SK-N-SH treated with all-trans-retinoic acid at 6 μM for 48 hours (cell line): ENCODE data around the gene PMCH.

ENCODE experiments used
- ATAC-seq: fragments of 200-7000 bp; cut with Tn5 transposase; 3 replicates; pipeline ENCODE4 v1.9.1; 2020; ENCODE audit warnings: mild to moderate bottlenecking, moderate library complexity
- ARNTL ChIP-seq: fragments of 450-650 bp; formaldehyde crosslinking; IDR thresholded peaks from 2 replicates; pipeline ENCODE4 v1.5.0; 2020; ENCODE audit warnings: low read depth, mild to moderate bottlenecking, moderate library complexity, borderline replicate concordance
- BACH2 ChIP-seq: fragments of 250-450 bp; sonication (Bioruptor Pico); IDR thresholded peaks from 2 replicates; pipeline ENCODE4 v1.9.0; 2021; ENCODE audit warnings: mild to moderate bottlenecking, borderline replicate concordance
- CREB5 ChIP-seq: fragments of 250-450 bp; sonication (Bioruptor Pico); IDR thresholded peaks from 2 replicates; pipeline ENCODE4 v1.5.1; 2020; ENCODE audit warnings: low read depth, mild to moderate bottlenecking, moderate library complexity
- CSDC2 ChIP-seq: fragments of 250-450 bp; sonication (Bioruptor Pico); IDR thresholded peaks from 2 replicates; pipeline ENCODE4 v1.5.0; 2020; ENCODE audit warnings: mild to moderate bottlenecking, moderate library complexity
- ESRRG ChIP-seq: fragments of 250-450 bp; sonication (Bioruptor Pico); IDR thresholded peaks from 2 replicates; pipeline ENCODE4 v1.6.1; 2021; ENCODE audit warnings: mild to moderate bottlenecking
- GLIS3 ChIP-seq: fragments of 250-450 bp; sonication (Bioruptor Pico); IDR thresholded peaks from 2 replicates; pipeline ENCODE4 v1.5.0; 2020; ENCODE audit warnings: mild to moderate bottlenecking, moderate library complexity
- ISL1 ChIP-seq: fragments of 250-450 bp; sonication (Bioruptor Pico); IDR thresholded peaks from 2 replicates; pipeline ENCODE4 v2.1.2; 2022; ENCODE audit warnings: mild to moderate bottlenecking, moderate library complexity
- OSR1 ChIP-seq: fragments of 250-450 bp; sonication (Bioruptor Pico); IDR thresholded peaks from 2 replicates; pipeline ENCODE4 v1.8.0; 2022; ENCODE audit warnings: moderate library complexity, mild to moderate bottlenecking, inconsistent platforms
- PATZ1 ChIP-seq: fragments of 250-450 bp; sonication (Bioruptor Pico); IDR thresholded peaks from 2 replicates; pipeline ENCODE4 v1.8.0; 2020; ENCODE audit warnings: mild to moderate bottlenecking, moderate library complexity, borderline replicate concordance
- PPARA ChIP-seq: fragments of 250-450 bp; sonication (Bioruptor Pico); IDR thresholded peaks from 2 replicates; pipeline ENCODE4 v1.5.0; 2020; ENCODE audit warnings: mild to moderate bottlenecking, borderline replicate concordance
- RARB ChIP-seq: fragments of 250-450 bp; sonication (Bioruptor Pico); IDR thresholded peaks from 2 replicates; pipeline ENCODE4 v1.8.0; 2021; ENCODE audit warnings: mild to moderate bottlenecking, moderate library complexity
- SNAI2 ChIP-seq: fragments of 250-450 bp; sonication (Bioruptor Pico); IDR thresholded peaks from 2 replicates; pipeline ENCODE4 v1.5.0; 2020; ENCODE audit warnings: mild to moderate bottlenecking, moderate library complexity
- TOX ChIP-seq: fragments of 250-450 bp; sonication (Bioruptor Pico); IDR thresholded peaks from 2 replicates; pipeline ENCODE4 v1.8.0; 2021; ENCODE audit warnings: mild to moderate bottlenecking, moderate library complexity, borderline replicate concordance
- ZC3H10 ChIP-seq: fragments of 250-450 bp; sonication (Bioruptor Pico); IDR thresholded peaks from 2 replicates; pipeline ENCODE4 v1.5.1; 2021; ENCODE audit warnings: mild to moderate bottlenecking, moderate library complexity
- ZFP3 ChIP-seq: fragments of 250-450 bp; sonication (Bioruptor Pico); IDR thresholded peaks from 2 replicates; pipeline ENCODE4 v1.5.0; 2020; ENCODE audit warnings: mild to moderate bottlenecking, moderate library complexity
- ZFP30 ChIP-seq: fragments of 450-650 bp; formaldehyde crosslinking; IDR thresholded peaks from 2 replicates; pipeline ENCODE4 v1.5.0; 2022; ENCODE audit warnings: mild to moderate bottlenecking, moderate library complexity
- ZNF70 ChIP-seq: fragments of 450-650 bp; formaldehyde crosslinking; IDR thresholded peaks from 2 replicates; pipeline ENCODE4 v1.5.0; 2020; ENCODE audit warnings: mild to moderate bottlenecking, moderate library complexity
- ZNF8 ChIP-seq: fragments of 450-650 bp; formaldehyde crosslinking; IDR thresholded peaks from 2 replicates; pipeline ENCODE4 v1.5.0; 2020; ENCODE audit warnings: mild to moderate bottlenecking, moderate library complexity
- TF ChIP-seq, protein P1 (sequence below): fragments of 250-450 bp; sonication (Bioruptor Pico); IDR thresholded peaks from 2 replicates; pipeline ENCODE4 v1.5.0; 2020; ENCODE audit warnings: mild to moderate bottlenecking, moderate library complexity
- TF ChIP-seq, protein P2 (sequence below): fragments of 250-450 bp; sonication (Bioruptor Pico); IDR thresholded peaks from 2 replicates; pipeline ENCODE4 v1.8.0; 2021; ENCODE audit warnings: low read depth, mild to moderate bottlenecking, moderate library complexity, borderline replicate concordance
- TF ChIP-seq, protein P3 (sequence below): fragments of 250-450 bp; sonication (Bioruptor Pico); IDR thresholded peaks from 2 replicates; pipeline ENCODE4 v1.5.1; 2021; ENCODE audit warnings: mild to moderate bottlenecking, moderate library complexity

The PMCH gene

DNA sequence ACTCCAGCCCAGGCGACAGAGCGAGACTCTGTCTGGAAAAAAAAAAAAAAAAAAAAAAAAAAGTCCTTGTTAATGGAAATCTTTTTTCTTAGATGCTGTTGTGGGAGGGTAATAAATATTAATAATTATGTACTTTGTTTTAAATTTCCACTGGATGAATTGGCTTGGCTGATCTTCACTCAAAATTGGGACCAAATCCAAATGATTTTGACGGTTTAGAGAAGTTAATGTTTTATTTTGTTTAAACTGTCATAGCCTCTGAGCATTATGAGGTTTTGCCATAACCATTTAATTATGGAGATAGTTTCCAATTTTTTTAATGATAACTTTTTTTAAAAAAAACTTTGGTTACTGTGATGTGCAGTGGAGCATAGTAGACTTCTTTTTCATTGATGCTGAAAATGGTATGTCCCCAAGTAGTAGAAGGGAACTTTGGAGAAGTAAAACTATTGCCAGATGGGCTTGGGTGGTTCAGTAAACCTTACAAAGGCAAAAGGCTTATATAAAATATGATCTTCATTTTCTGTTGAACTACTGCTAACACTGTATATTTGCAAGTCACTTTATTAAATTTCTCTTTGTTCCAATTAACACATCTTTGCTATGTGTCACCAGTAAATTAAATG lies 3.9 kb upstream of the PMCH start:
- no peak for ATAC-seq
- TF ChIP-seq ARNTL (CRISPR knock-in tag), result no peak
- TF ChIP-seq, protein P1, sequence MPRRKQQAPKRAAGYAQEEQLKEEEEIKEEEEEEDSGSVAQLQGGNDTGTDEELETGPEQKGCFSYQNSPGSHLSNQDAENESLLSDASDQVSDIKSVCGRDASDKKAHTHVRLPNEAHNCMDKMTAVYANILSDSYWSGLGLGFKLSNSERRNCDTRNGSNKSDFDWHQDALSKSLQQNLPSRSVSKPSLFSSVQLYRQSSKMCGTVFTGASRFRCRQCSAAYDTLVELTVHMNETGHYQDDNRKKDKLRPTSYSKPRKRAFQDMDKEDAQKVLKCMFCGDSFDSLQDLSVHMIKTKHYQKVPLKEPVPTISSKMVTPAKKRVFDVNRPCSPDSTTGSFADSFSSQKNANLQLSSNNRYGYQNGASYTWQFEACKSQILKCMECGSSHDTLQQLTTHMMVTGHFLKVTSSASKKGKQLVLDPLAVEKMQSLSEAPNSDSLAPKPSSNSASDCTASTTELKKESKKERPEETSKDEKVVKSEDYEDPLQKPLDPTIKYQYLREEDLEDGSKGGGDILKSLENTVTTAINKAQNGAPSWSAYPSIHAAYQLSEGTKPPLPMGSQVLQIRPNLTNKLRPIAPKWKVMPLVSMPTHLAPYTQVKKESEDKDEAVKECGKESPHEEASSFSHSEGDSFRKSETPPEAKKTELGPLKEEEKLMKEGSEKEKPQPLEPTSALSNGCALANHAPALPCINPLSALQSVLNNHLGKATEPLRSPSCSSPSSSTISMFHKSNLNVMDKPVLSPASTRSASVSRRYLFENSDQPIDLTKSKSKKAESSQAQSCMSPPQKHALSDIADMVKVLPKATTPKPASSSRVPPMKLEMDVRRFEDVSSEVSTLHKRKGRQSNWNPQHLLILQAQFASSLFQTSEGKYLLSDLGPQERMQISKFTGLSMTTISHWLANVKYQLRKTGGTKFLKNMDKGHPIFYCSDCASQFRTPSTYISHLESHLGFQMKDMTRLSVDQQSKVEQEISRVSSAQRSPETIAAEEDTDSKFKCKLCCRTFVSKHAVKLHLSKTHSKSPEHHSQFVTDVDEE, result no peak
- TF ChIP-seq ZNF8, result no peak
- TF ChIP-seq BACH2 (CRISPR knock-in tag), result no peak
- TF ChIP-seq, protein P2, sequence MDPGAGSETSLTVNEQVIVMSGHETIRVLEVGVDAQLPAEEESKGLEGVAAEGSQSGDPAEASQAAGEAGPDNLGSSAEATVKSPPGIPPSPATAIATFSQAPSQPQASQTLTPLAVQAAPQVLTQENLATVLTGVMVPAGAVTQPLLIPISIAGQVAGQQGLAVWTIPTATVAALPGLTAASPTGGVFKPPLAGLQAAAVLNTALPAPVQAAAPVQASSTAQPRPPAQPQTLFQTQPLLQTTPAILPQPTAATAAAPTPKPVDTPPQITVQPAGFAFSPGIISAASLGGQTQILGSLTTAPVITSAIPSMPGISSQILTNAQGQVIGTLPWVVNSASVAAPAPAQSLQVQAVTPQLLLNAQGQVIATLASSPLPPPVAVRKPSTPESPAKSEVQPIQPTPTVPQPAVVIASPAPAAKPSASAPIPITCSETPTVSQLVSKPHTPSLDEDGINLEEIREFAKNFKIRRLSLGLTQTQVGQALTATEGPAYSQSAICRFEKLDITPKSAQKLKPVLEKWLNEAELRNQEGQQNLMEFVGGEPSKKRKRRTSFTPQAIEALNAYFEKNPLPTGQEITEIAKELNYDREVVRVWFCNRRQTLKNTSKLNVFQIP (CRISPR knock-in tag), result no peak
- no peak for TF ChIP-seq TOX (CRISPR knock-in tag)
- no peak for TF ChIP-seq OSR1 (CRISPR knock-in tag)
- TF ChIP-seq PATZ1, result no peak
- no peak for TF ChIP-seq PPARA (CRISPR knock-in tag)
- TF ChIP-seq ZC3H10, result no peak
- no peak for TF ChIP-seq ISL1 (CRISPR knock-in tag)
- no peak for TF ChIP-seq CREB5
- TF ChIP-seq GLIS3 (CRISPR knock-in tag), result no peak
- no peak for TF ChIP-seq ZFP30 (CRISPR knock-in tag)
- TF ChIP-seq ZNF70 (CRISPR knock-in tag), result no peak
- TF ChIP-seq SNAI2 (CRISPR knock-in tag), result no peak
- TF ChIP-seq, protein P3, sequence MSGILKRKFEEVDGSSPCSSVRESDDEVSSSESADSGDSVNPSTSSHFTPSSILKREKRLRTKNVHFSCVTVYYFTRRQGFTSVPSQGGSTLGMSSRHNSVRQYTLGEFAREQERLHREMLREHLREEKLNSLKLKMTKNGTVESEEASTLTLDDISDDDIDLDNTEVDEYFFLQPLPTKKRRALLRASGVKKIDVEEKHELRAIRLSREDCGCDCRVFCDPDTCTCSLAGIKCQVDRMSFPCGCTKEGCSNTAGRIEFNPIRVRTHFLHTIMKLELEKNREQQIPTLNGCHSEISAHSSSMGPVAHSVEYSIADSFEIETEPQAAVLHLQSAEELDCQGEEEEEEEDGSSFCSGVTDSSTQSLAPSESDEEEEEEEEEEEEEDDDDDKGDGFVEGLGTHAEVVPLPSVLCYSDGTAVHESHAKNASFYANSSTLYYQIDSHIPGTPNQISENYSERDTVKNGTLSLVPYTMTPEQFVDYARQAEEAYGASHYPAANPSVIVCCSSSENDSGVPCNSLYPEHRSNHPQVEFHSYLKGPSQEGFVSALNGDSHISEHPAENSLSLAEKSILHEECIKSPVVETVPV (CRISPR knock-in tag), result no peak
- no peak for TF ChIP-seq ZFP3

DNA sequence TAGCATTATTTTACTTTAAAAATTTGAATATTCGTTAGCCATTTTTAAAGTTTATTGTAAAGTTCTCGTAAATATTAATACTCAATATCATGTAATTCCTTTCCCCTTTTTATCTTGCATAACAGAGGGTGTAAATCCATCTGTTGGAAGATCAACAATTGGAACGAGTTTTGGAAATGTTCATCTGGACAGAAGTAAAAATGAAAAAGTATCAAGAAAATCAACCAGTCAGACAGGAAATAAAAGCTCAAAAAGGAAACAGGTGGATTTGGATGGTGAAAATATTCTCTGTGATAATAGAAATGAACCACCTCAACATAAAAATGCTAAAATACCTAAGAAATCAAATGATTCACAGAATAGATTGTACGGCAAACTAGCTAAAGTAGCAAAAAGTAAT lies 1.8 kb downstream of the PMCH start:
- ATAC-seq, result no peak
- TF ChIP-seq, protein P2 (CRISPR knock-in tag), result no peak
- TF ChIP-seq ESRRG (CRISPR knock-in tag), result no peak
- TF ChIP-seq RARB (CRISPR knock-in tag), result no peak
- TF ChIP-seq ISL1 (CRISPR knock-in tag), result no peak
- TF ChIP-seq CREB5, result no peak
- no peak for TF ChIP-seq SNAI2 (CRISPR knock-in tag)
- TF ChIP-seq ZFP3, result no peak
- TF ChIP-seq, protein P3 (CRISPR knock-in tag), result no peak
- no peak for TF ChIP-seq ZC3H10
- no peak for TF ChIP-seq ZNF70 (CRISPR knock-in tag)
- no peak for TF ChIP-seq BACH2 (CRISPR knock-in tag)
- no peak for TF ChIP-seq CSDC2 (CRISPR knock-in tag)
- no peak for TF ChIP-seq PATZ1
